ENCODE data around the gene MYO7B.

DNA sequence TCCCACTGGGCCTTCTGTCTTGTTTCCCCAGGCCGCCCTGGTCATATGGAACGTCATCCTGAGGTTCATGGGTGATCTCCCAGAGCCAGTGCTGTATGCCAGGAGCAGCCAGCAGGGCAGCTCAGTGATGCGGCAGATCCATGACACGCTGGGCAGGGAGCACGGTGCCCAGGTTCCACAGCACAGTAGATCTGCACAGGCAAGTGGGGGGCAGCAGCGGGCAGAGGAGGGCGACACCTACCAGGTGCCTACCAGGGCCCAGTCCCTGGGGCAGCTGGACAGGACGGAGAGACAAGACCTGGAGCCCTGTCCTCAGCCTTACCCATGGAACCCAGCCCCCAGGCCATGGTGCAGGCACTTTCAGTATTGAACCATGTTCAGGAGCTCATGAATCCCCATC lies 74.3 kb downstream of the MYO7B start:
- TF ChIP-seq, protein P1, sequence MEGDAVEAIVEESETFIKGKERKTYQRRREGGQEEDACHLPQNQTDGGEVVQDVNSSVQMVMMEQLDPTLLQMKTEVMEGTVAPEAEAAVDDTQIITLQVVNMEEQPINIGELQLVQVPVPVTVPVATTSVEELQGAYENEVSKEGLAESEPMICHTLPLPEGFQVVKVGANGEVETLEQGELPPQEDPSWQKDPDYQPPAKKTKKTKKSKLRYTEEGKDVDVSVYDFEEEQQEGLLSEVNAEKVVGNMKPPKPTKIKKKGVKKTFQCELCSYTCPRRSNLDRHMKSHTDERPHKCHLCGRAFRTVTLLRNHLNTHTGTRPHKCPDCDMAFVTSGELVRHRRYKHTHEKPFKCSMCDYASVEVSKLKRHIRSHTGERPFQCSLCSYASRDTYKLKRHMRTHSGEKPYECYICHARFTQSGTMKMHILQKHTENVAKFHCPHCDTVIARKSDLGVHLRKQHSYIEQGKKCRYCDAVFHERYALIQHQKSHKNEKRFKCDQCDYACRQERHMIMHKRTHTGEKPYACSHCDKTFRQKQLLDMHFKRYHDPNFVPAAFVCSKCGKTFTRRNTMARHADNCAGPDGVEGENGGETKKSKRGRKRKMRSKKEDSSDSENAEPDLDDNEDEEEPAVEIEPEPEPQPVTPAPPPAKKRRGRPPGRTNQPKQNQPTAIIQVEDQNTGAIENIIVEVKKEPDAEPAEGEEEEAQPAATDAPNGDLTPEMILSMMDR (IDR thresholded peaks at IDR 0.05; ENCODE audit: poor library complexity) = no peak
- TF ChIP-seq EZH2 (IDR thresholded peaks at IDR 0.05; ENCODE audit: borderline replicate concordance) (no peak), EZH2phosphoT487 (IDR thresholded peaks at IDR 0.05; ENCODE audit: low read depth, severe bottlenecking, unreplicated experiment) (no peak)

All from hepatocyte (in vitro differentiated cells).